Kidney (tissue), 14 donors: Measurements from ENCODE around the gene TMEM200A. TPM values are rescaled to one million over a fixed set of nuclear protein-coding genes. Genes with fewer than 3 reads are reported as not detected.
"Not testable (repeated sequence)": the region's sequence is repeated elsewhere in the genome, so short reads cannot be mapped to it uniquely, and the experiment has no call there.

Source experiments
- DNase-seq, 5 donors: peaks; one replicate each; pipeline ENCODE4 v3.0.0-alpha.2; 2013 to 2020
- FAIRE-seq: peaks from 2 replicates; lab custom pipeline; 2012; peaks lifted over from hg19 to GRCh38; lab: Jason Lieb, UNC
- H3K27ac ChIP-seq, 2 donors: one replicate each; pipeline ENCODE4 v1.7.0; 2013; ENCODE audit warnings: low read depth in 2 of 2, low read length in 2 of 2, inconsistent platforms in 1 of 2
- H3K27me3 ChIP-seq: one replicate; pipeline ENCODE4 v1.7.1; 2013; ENCODE audit warnings: low read length, inconsistent platforms; ENCODE audit not compliant: control insufficient read depth, insufficient read depth
- H3K36me3 ChIP-seq, 3 donors: one replicate each; pipeline versions ENCODE4 v1.7.0 to v1.7.1; 2013; ENCODE audit warnings: low read length in 3 of 3, control low read depth in 1 of 3, inconsistent platforms in 1 of 3; ENCODE audit not compliant: insufficient read depth in 3 of 3, control insufficient read depth in 2 of 3
- H3K4me1 ChIP-seq, 3 donors: one replicate each; pipeline versions ENCODE4 v1.7.0 to v1.7.1; 2013; ENCODE audit warnings: low read length in 3 of 3, inconsistent platforms in 1 of 3, low read depth in 1 of 3; ENCODE audit not compliant: control insufficient read depth in 2 of 3, insufficient read depth in 2 of 3
- H3K4me3 ChIP-seq, 3 donors: one replicate each; pipeline versions ENCODE4 v1.7.0 to v1.8.1; 2013; ENCODE audit warnings: low read length in 3 of 3, control low read depth in 1 of 3, inconsistent platforms in 1 of 3
- H3K9ac ChIP-seq, 3 donors: one replicate each; pipeline versions ENCODE4 v1.7.0 to v1.7.1; 2013; ENCODE audit warnings: low read length in 3 of 3, control low read depth in 1 of 3, inconsistent platforms in 1 of 3
- H3K9me3 ChIP-seq, 3 donors: one replicate each; pipeline versions ENCODE4 v1.7.0 to v1.7.1; 2013; ENCODE audit warnings: low read length in 3 of 3, control low read depth in 1 of 3, inconsistent platforms in 1 of 3; ENCODE audit not compliant: control insufficient read depth in 2 of 3, insufficient read depth in 1 of 3
- CTCF ChIP-seq: IDR thresholded peaks from 3 replicates; pipeline ENCODE4 v1.5.1; 2012; ENCODE audit warnings: mild to moderate bottlenecking, moderate library complexity, borderline replicate concordance; ENCODE audit not compliant: insufficient read depth; ENCODE audit errors: extremely low read depth
- intact Hi-C: fragments of 100-400 bp; cut with DNase I; formaldehyde crosslinking; loops from one replicate; pipeline ENCODE4 v1.11.1; 2022
- polyA plus RNA-seq: library from polyadenylated mRNA; stranded (reverse); fragments of 350-450 nt; fragmentation: Illumina TruSeq; extraction: RNeasy Lipid Tissue Mini Kit (QIAGEN cat#74804); gene quantifications from one replicate; pipeline ENCODE4 v1.2.3, GENCODE V29; 2014; ENCODE audit warnings: low read depth, low replicate concordance; ENCODE audit not compliant: insufficient read depth
- total RNA-seq: library from RNA; stranded (reverse); fragmentation: NEBNext Ultra II Directional; extraction: Animal tissue kit (Norgen Biotek cat#: 25700); gene quantifications from one replicate; pipeline ENCODE4 v1.2.1, GENCODE V29; 2021
- donor health status: control.
- donor health status: control.
- donor health status: control.
- donor health status: control.
- donor health status: control.
- donor health status: DM: yes; HTN: yes; CAD: no.
- donor health status: Normal renal cell carcinoma (clear cell type).

Gene TMEM200A
- total and polyA plus RNA-seq, 2 donors from 2014 or later = 7.7 to 17.9 TPM

GRCh38 chr6:130337534-130337933 lies 28.3 kb upstream of the TMEM200A start:
- no peak for TF ChIP-seq CTCF
- Histone ChIP-seq H3K4me1 (peaks cover 0 to 3% (median 2%) of the 10 kb centered on the region in 3 donors), H3K9me3 (no peaks in the 10 kb centered on the region), H3K4me3 (no peak overlapping the region), H3K27me3 (no peaks in the 10 kb centered on the region), H3K9ac (no peak overlapping the region), H3K27ac (no peak overlapping the region), H3K36me3 (no peaks in the 10 kb centered on the region)
- DNase-seq (no peak), FAIRE-seq (no peak)
- intact Hi-C loops = no loop called here

GRCh38 chr6:130346324-130346723 lies 19.5 kb upstream of the TMEM200A start:
- H3K36me3 ChIP-seq, H3K27ac ChIP-seq, H3K4me3 ChIP-seq, H3K27me3 ChIP-seq, H3K9me3 ChIP-seq, intact Hi-C loops, FAIRE-seq, DNase-seq, H3K9ac ChIP-seq, H3K4me1 ChIP-seq: not testable (repeated sequence)

GRCh38 chr6:130354322-130354721 lies 11.5 kb upstream of the TMEM200A start:
- no peak for FAIRE-seq
- H3K27ac ChIP-seq = no peak overlapping the region
- no peak for TF ChIP-seq CTCF
- no peaks in the 10 kb centered on the region for H3K36me3 ChIP-seq
- intact Hi-C loops = no loop called here
- H3K9me3 ChIP-seq = peaks cover 0 to 2% (median 0%) of the 10 kb centered on the region in 3 donors
- H3K27me3 ChIP-seq = no peaks in the 10 kb centered on the region
- no peaks in the 10 kb centered on the region for H3K4me1 ChIP-seq
- DNase-seq = no peak
- no peak overlapping the region for H3K9ac ChIP-seq
- no peak overlapping the region for H3K4me3 ChIP-seq

- FAIRE-seq = no peak
Measured at GRCh38 chr6:130355572-130355971, 10.2 kb upstream of the TMEM200A start.

More at GRCh38 chr6:130355572-130355971, 10.2 kb upstream of the TMEM200A start:
- intact Hi-C loops = no loop called here
- no peaks in the 10 kb centered on the region for H3K4me1 ChIP-seq
- H3K27ac ChIP-seq = no peak overlapping the region
- H3K9me3 ChIP-seq = peaks cover 0 to 2% (median 0%) of the 10 kb centered on the region in 3 donors
- H3K27me3 ChIP-seq = no peaks in the 10 kb centered on the region
- no peak overlapping the region for H3K4me3 ChIP-seq
- no peak for TF ChIP-seq CTCF
- H3K36me3 ChIP-seq = no peaks in the 10 kb centered on the region
- no peak for DNase-seq
- H3K9ac ChIP-seq = no peak overlapping the region
